ENCODE results near the gene IQGAP3. TPM values are rescaled to one million over a fixed set of nuclear protein-coding genes. Genes with fewer than 3 reads are reported as not detected.

The IQGAP3 gene
- total and polyA plus RNA-seq, 2 experiments from 2014 or later = 11.9 to 31.8 TPM

DNA sequence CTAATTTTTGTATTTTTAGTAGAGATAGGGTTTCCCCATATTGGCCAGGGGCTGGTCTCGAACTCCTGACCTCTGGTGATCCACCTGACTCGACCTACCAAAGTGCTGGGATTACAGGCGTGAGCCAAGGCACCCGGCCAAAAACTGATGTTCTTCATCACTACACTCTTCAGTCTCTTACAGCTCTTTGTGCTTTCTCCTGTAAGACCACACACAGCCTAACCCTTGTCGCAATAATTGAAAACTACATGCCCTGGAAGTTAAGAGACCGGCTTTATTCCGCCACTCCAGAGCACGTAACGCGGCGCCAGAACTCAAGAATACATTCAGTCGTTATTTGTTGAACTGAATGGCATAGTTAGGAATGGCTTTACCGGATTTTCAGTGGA lies 28.4 kb upstream of the IQGAP3 start:
- Histone ChIP-seq H3K9me2 (ENCODE audit: insufficient read depth) (no peaks in the 10 kb centered on the region), H3K36me3 (ENCODE audit: insufficient read depth) (peaks cover 18% of the 10 kb centered on the region), H3F3A (replicated peaks; ENCODE audit: low read depth) (peaks cover 50% of the 10 kb centered on the region), H3K4me3 (peak overlapping the region; percentile 96), H3K4me2 (peak overlapping the region; percentile 80), H3K27ac (ENCODE audit: low read depth) (peak overlapping the region; percentile 92), H3K4me1 (ENCODE audit: insufficient read depth) (no peaks in the 10 kb centered on the region; the same call in 1 of the 2 replicates), H2AFZ (peak overlapping the region; percentile 94), H3K79me2 (replicated peaks; ENCODE audit: insufficient read depth) (peaks cover 27% of the 10 kb centered on the region), H4K20me1 (replicated peaks; ENCODE audit: insufficient read depth) (peaks cover 13% of the 10 kb centered on the region), H3K27me3 (ENCODE audit: insufficient read depth) (no peaks in the 10 kb centered on the region)
- Mint-ChIP-seq H3K4me1 (peaks cover 10% of the 10 kb centered on the region; the same call in 2 of the 3 replicates), H3K9me3 (no peaks in the 10 kb centered on the region), H3K36me3 (ENCODE audit: low read depth) (peaks cover 38% of the 10 kb centered on the region), H3K27ac (peak overlapping the region; percentile 98), H3K4me3 (peak overlapping the region; percentile 97), H3K27me3 (ENCODE audit: insufficient read depth, low read depth, poor library complexity) (peaks cover 9% of the 10 kb centered on the region)
- no peak for ATAC-seq
- no peak for TF ChIP-seq CREB1 (CRISPR knock-in tag; IDR thresholded peaks at IDR 0.05; ENCODE audit: low read depth)
- no peak for TF ChIP-seq ZNF114 (CRISPR knock-in tag; IDR thresholded peaks at IDR 0.05)
- TF ChIP-seq, protein P1, sequence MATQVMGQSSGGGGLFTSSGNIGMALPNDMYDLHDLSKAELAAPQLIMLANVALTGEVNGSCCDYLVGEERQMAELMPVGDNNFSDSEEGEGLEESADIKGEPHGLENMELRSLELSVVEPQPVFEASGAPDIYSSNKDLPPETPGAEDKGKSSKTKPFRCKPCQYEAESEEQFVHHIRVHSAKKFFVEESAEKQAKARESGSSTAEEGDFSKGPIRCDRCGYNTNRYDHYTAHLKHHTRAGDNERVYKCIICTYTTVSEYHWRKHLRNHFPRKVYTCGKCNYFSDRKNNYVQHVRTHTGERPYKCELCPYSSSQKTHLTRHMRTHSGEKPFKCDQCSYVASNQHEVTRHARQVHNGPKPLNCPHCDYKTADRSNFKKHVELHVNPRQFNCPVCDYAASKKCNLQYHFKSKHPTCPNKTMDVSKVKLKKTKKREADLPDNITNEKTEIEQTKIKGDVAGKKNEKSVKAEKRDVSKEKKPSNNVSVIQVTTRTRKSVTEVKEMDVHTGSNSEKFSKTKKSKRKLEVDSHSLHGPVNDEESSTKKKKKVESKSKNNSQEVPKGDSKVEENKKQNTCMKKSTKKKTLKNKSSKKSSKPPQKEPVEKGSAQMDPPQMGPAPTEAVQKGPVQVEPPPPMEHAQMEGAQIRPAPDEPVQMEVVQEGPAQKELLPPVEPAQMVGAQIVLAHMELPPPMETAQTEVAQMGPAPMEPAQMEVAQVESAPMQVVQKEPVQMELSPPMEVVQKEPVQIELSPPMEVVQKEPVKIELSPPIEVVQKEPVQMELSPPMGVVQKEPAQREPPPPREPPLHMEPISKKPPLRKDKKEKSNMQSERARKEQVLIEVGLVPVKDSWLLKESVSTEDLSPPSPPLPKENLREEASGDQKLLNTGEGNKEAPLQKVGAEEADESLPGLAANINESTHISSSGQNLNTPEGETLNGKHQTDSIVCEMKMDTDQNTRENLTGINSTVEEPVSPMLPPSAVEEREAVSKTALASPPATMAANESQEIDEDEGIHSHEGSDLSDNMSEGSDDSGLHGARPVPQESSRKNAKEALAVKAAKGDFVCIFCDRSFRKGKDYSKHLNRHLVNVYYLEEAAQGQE (IDR thresholded peaks at IDR 0.05; ENCODE audit: unreplicated experiment) = no peak
- no peak for TF ChIP-seq POLR2AphosphoS5 (IDR thresholded peaks at IDR 0.05; ENCODE audit: low read depth)
- TF ChIP-seq, protein P2, sequence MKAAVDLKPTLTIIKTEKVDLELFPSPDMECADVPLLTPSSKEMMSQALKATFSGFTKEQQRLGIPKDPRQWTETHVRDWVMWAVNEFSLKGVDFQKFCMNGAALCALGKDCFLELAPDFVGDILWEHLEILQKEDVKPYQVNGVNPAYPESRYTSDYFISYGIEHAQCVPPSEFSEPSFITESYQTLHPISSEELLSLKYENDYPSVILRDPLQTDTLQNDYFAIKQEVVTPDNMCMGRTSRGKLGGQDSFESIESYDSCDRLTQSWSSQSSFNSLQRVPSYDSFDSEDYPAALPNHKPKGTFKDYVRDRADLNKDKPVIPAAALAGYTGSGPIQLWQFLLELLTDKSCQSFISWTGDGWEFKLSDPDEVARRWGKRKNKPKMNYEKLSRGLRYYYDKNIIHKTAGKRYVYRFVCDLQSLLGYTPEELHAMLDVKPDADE (IDR thresholded peaks at IDR 0.05) = no peak
- TF ChIP-seq STAT1 (IDR thresholded peaks at IDR 0.05; ENCODE audit: unreplicated experiment) = no peak
- TF ChIP-seq, protein P3, sequence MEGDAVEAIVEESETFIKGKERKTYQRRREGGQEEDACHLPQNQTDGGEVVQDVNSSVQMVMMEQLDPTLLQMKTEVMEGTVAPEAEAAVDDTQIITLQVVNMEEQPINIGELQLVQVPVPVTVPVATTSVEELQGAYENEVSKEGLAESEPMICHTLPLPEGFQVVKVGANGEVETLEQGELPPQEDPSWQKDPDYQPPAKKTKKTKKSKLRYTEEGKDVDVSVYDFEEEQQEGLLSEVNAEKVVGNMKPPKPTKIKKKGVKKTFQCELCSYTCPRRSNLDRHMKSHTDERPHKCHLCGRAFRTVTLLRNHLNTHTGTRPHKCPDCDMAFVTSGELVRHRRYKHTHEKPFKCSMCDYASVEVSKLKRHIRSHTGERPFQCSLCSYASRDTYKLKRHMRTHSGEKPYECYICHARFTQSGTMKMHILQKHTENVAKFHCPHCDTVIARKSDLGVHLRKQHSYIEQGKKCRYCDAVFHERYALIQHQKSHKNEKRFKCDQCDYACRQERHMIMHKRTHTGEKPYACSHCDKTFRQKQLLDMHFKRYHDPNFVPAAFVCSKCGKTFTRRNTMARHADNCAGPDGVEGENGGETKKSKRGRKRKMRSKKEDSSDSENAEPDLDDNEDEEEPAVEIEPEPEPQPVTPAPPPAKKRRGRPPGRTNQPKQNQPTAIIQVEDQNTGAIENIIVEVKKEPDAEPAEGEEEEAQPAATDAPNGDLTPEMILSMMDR (conservative IDR thresholded peaks at IDR 0.05; ENCODE audit: low read depth in 2 of 2) = no peak
- TF ChIP-seq, protein P4, sequence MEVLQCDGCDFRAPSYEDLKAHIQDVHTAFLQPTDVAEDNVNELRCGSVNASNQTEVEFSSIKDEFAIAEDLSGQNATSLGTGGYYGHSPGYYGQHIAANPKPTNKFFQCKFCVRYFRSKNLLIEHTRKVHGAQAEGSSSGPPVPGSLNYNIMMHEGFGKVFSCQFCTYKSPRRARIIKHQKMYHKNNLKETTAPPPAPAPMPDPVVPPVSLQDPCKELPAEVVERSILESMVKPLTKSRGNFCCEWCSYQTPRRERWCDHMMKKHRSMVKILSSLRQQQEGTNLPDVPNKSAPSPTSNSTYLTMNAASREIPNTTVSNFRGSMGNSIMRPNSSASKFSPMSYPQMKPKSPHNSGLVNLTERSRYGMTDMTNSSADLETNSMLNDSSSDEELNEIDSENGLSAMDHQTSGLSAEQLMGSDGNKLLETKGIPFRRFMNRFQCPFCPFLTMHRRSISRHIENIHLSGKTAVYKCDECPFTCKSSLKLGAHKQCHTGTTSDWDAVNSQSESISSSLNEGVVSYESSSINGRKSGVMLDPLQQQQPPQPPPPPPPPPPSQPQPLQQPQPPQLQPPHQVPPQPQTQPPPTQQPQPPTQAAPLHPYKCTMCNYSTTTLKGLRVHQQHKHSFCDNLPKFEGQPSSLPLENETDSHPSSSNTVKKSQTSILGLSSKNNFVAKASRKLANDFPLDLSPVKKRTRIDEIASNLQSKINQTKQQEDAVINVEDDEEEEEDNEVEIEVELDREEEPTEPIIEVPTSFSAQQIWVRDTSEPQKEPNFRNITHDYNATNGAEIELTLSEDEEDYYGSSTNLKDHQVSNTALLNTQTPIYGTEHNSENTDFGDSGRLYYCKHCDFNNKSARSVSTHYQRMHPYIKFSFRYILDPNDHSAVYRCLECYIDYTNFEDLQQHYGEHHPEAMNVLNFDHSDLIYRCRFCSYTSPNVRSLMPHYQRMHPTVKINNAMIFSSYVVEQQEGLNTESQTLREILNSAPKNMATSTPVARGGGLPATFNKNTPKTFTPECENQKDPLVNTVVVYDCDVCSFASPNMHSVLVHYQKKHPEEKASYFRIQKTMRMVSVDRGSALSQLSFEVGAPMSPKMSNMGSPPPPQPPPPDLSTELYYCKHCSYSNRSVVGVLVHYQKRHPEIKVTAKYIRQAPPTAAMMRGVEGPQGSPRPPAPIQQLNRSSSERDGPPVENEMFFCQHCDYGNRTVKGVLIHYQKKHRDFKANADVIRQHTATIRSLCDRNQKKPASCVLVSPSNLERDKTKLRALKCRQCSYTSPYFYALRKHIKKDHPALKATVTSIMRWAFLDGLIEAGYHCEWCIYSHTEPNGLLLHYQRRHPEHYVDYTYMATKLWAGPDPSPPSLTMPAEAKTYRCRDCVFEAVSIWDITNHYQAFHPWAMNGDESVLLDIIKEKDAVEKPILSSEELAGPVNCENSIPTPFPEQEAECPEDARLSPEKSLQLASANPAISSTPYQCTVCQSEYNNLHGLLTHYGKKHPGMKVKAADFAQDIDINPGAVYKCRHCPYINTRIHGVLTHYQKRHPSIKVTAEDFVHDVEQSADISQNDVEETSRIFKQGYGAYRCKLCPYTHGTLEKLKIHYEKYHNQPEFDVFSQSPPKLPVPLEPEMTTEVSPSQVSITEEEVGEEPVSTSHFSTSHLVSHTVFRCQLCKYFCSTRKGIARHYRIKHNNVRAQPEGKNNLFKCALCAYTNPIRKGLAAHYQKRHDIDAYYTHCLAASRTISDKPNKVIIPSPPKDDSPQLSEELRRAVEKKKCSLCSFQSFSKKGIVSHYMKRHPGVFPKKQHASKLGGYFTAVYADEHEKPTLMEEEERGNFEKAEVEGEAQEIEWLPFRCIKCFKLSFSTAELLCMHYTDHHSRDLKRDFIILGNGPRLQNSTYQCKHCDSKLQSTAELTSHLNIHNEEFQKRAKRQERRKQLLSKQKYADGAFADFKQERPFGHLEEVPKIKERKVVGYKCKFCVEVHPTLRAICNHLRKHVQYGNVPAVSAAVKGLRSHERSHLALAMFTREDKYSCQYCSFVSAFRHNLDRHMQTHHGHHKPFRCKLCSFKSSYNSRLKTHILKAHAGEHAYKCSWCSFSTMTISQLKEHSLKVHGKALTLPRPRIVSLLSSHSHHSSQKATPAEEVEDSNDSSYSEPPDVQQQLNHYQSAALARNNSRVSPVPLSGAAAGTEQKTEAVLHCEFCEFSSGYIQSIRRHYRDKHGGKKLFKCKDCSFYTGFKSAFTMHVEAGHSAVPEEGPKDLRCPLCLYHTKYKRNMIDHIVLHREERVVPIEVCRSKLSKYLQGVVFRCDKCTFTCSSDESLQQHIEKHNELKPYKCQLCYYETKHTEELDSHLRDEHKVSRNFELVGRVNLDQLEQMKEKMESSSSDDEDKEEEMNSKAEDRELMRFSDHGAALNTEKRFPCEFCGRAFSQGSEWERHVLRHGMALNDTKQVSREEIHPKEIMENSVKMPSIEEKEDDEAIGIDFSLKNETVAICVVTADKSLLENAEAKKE (CRISPR knock-in tag; IDR thresholded peaks at IDR 0.05) = no peak
- no peak for TF ChIP-seq EZH2 (IDR thresholded peaks at IDR 0.05; ENCODE audit: low read depth, unreplicated experiment)
- no peak for TF ChIP-seq JUNB (IDR thresholded peaks at IDR 0.05; ENCODE audit: unreplicated experiment)
- TF ChIP-seq EZH2phosphoT487 (IDR thresholded peaks at IDR 0.05; ENCODE audit: unreplicated experiment) = no peak
- no peak for TF ChIP-seq ZNF331 (CRISPR knock-in tag; IDR thresholded peaks at IDR 0.05; ENCODE audit: low read depth)
- DNase-seq (ENCODE audit: low spot score) = peak; percentile 19

Measured in GM23338 (cell line).